ENCODE data around the gene TRMU. TPM values are rescaled to one million over a fixed set of nuclear protein-coding genes. Genes with fewer than 3 reads are reported as not detected.
"Not testable (repeated sequence)": the region's sequence is repeated elsewhere in the genome, so short reads cannot be mapped to it uniquely, and the experiment has no call there.

Gene TRMU
- total RNA-seq, 1 donor from 2014 or later: 60.8 TPM

GRCh38 chr22:46303347-46303965 lies 32.1 kb upstream of the TRMU start:
- Mint-ChIP-seq H3K36me3 (ENCODE audit: unreplicated experiment) (no peaks in the 10 kb centered on the region), H3K9me3 (ENCODE audit: unreplicated experiment) (no peaks in the 10 kb centered on the region), H3K4me1 (ENCODE audit: low read depth, unreplicated experiment) (peaks cover 2% of the 10 kb centered on the region), H3K4me3 (ENCODE audit: unreplicated experiment) (no peak overlapping the region), H3K27me3 (ENCODE audit: unreplicated experiment) (peaks cover 2% of the 10 kb centered on the region), H3K27ac (ENCODE audit: unreplicated experiment) (no peak overlapping the region)
- no peak for DNase-seq
- TF ChIP-seq, protein P1, sequence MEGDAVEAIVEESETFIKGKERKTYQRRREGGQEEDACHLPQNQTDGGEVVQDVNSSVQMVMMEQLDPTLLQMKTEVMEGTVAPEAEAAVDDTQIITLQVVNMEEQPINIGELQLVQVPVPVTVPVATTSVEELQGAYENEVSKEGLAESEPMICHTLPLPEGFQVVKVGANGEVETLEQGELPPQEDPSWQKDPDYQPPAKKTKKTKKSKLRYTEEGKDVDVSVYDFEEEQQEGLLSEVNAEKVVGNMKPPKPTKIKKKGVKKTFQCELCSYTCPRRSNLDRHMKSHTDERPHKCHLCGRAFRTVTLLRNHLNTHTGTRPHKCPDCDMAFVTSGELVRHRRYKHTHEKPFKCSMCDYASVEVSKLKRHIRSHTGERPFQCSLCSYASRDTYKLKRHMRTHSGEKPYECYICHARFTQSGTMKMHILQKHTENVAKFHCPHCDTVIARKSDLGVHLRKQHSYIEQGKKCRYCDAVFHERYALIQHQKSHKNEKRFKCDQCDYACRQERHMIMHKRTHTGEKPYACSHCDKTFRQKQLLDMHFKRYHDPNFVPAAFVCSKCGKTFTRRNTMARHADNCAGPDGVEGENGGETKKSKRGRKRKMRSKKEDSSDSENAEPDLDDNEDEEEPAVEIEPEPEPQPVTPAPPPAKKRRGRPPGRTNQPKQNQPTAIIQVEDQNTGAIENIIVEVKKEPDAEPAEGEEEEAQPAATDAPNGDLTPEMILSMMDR (IDR thresholded peaks at IDR 0.05; ENCODE audit: partially characterized antibody, unreplicated experiment): no peak

- DNase-seq: no peak
- Mint-ChIP-seq H3K27ac (ENCODE audit: unreplicated experiment) (no peak overlapping the region), H3K36me3 (ENCODE audit: unreplicated experiment) (no peaks in the 10 kb centered on the region), H3K9me3 (ENCODE audit: unreplicated experiment) (no peaks in the 10 kb centered on the region), H3K27me3 (ENCODE audit: unreplicated experiment) (no peaks in the 10 kb centered on the region), H3K4me1 (ENCODE audit: low read depth, unreplicated experiment) (no peaks in the 10 kb centered on the region), H3K4me3 (ENCODE audit: unreplicated experiment) (no peak overlapping the region)
- TF ChIP-seq, protein P1 (IDR thresholded peaks at IDR 0.05; ENCODE audit: partially characterized antibody, unreplicated experiment): no peak
Observed at GRCh38 chr22:46308283-46308988, 27.1 kb upstream of the TRMU start.

DNA sequence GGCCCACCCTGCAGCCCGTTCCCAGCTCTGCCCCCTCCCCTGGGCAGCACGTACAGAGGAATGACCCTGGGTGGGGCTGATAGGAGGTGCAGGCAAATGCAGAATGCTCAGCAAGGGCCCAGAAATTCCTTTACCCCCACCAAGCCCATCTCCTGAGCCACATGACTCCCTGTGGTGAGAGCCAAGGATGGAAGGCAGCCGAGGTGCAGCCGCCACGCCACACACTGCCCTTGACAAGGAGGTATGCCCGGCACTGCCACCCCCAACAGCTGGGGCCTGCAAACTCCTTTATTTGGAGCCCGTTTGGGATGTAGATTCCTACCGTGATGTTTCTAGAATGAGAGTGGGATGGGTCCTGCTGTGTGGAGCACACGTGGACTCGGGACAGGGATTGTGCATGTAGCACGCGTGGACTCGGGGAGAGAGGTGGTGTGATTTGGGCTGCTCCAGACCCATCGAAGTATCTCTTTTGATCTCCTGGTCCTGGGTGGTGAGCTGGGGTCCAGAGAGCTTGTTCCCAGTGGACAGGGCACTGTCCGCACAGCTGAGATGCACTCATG lies 25.9 kb upstream of the TRMU start:
- no peak overlapping the region for H3K4me3 Mint-ChIP-seq (ENCODE audit: unreplicated experiment)
- DNase-seq: no peak
- H3K36me3 Mint-ChIP-seq (ENCODE audit: unreplicated experiment): no peaks in the 10 kb centered on the region
- H3K9me3 Mint-ChIP-seq (ENCODE audit: unreplicated experiment): no peaks in the 10 kb centered on the region
- H3K27ac Mint-ChIP-seq (ENCODE audit: unreplicated experiment): no peak overlapping the region
- H3K27me3 Mint-ChIP-seq (ENCODE audit: unreplicated experiment): no peaks in the 10 kb centered on the region
- TF ChIP-seq, protein P1 (IDR thresholded peaks at IDR 0.05; ENCODE audit: partially characterized antibody, unreplicated experiment): no peak
- no peaks in the 10 kb centered on the region for H3K4me1 Mint-ChIP-seq (ENCODE audit: low read depth, unreplicated experiment)

GRCh38 chr22:46312056-46312455 lies 23.5 kb upstream of the TRMU start:
- no peak overlapping the region for H3K27ac Mint-ChIP-seq (ENCODE audit: unreplicated experiment)
- H3K4me1 Mint-ChIP-seq (ENCODE audit: low read depth, unreplicated experiment): no peaks in the 10 kb centered on the region
- no peaks in the 10 kb centered on the region for H3K36me3 Mint-ChIP-seq (ENCODE audit: unreplicated experiment)
- DNase-seq: no peak
- TF ChIP-seq, protein P1 (IDR thresholded peaks at IDR 0.05; ENCODE audit: partially characterized antibody, unreplicated experiment): no peak
- H3K9me3 Mint-ChIP-seq (ENCODE audit: unreplicated experiment): no peaks in the 10 kb centered on the region
- H3K4me3 Mint-ChIP-seq (ENCODE audit: unreplicated experiment): no peak overlapping the region
- H3K27me3 Mint-ChIP-seq (ENCODE audit: unreplicated experiment): no peaks in the 10 kb centered on the region

- not testable (repeated sequence) for H3K9me3 Mint-ChIP-seq (ENCODE audit: unreplicated experiment); H3K36me3 Mint-ChIP-seq (ENCODE audit: unreplicated experiment); H3K27me3 Mint-ChIP-seq (ENCODE audit: unreplicated experiment); H3K27ac Mint-ChIP-seq (ENCODE audit: unreplicated experiment); H3K4me1 Mint-ChIP-seq (ENCODE audit: low read depth, unreplicated experiment); DNase-seq; H3K4me3 Mint-ChIP-seq (ENCODE audit: unreplicated experiment)
Observed at GRCh38 chr22:46312848-46313247, 22.7 kb upstream of the TRMU start.

All from glutamatergic neuron (in vitro differentiated cells).